GM18907 (cell line): ENCODE results near the gene SCN2B.

Experiments
- ATAC-seq: cut with Tn5 transposase; IDR thresholded peaks from one replicate; pipeline ENCODE4 v1.9.1; 2021; ENCODE audit warnings: mild to moderate bottlenecking, moderate library complexity; ENCODE audit not compliant: unreplicated experiment

The SCN2B gene

GRCh38 chr11:118175031-118175992, 1.1 kb downstream of the SCN2B start:
- no peak for ATAC-seq

- no peak for ATAC-seq
Observed at GRCh38 chr11:118174006-118174567, 2.4 kb downstream of the SCN2B start.

GRCh38 chr11:118172356-118172755, 4.1 kb downstream of the SCN2B start:
- ATAC-seq, result no peak

- peak; percentile 46 for ATAC-seq
Observed at GRCh38 chr11:118171269-118172062, 5.0 kb downstream of the SCN2B start.

GRCh38 chr11:118170882-118171268, 5.6 kb downstream of the SCN2B start:
- no peak for ATAC-seq

- ATAC-seq, result no peak
Observed at GRCh38 chr11:118170231-118170630, 6.2 kb downstream of the SCN2B start.

- ATAC-seq, result no peak
Observed at GRCh38 chr11:118169300-118170140, 6.9 kb downstream of the SCN2B start.

- ATAC-seq, result no peak
Observed at GRCh38 chr11:118168751-118169150, 7.7 kb downstream of the SCN2B start.

- no peak for ATAC-seq
Observed at GRCh38 chr11:118168316-118168715, 8.1 kb downstream of the SCN2B start.

GRCh38 chr11:118167906-118168305, 8.5 kb downstream of the SCN2B start:
- ATAC-seq, result no peak

- ATAC-seq, result no peak
Observed at GRCh38 chr11:118167253-118167652, 9.2 kb downstream of the SCN2B start.

GRCh38 chr11:118166641-118167040, 9.8 kb downstream of the SCN2B start:
- no peak for ATAC-seq

- ATAC-seq, result no peak
Observed at GRCh38 chr11:118164885-118165284, 11.6 kb downstream of the SCN2B start.

- no peak for ATAC-seq
Observed at GRCh38 chr11:118163494-118163893, 12.9 kb downstream of the SCN2B start.

GRCh38 chr11:118162846-118163245, 13.6 kb downstream of the SCN2B start:
- no peak for ATAC-seq

- ATAC-seq, result no peak
Observed at GRCh38 chr11:118161786-118162185, 14.7 kb downstream of the SCN2B start.

- ATAC-seq, result no peak
Observed at GRCh38 chr11:118157186-118157895, 19.1 kb downstream of the SCN2B start.

- ATAC-seq, result no peak
Observed at GRCh38 chr11:118156531-118157185, 19.8 kb downstream of the SCN2B start.

GRCh38 chr11:118155776-118156530, 20.5 kb downstream of the SCN2B start:
- ATAC-seq, result no peak
